GM21515 (cell line): ENCODE results near the gene ZBED2.
"Not testable (repeated sequence)": the region's sequence is repeated elsewhere in the genome, so short reads cannot be mapped to it uniquely, and the experiment has no call there.

Source experiments
- ATAC-seq: cut with Tn5 transposase; IDR thresholded peaks from one replicate; pipeline ENCODE4 v1.9.1; 2021; ENCODE audit not compliant: unreplicated experiment

ZBED2 gene

DNA sequence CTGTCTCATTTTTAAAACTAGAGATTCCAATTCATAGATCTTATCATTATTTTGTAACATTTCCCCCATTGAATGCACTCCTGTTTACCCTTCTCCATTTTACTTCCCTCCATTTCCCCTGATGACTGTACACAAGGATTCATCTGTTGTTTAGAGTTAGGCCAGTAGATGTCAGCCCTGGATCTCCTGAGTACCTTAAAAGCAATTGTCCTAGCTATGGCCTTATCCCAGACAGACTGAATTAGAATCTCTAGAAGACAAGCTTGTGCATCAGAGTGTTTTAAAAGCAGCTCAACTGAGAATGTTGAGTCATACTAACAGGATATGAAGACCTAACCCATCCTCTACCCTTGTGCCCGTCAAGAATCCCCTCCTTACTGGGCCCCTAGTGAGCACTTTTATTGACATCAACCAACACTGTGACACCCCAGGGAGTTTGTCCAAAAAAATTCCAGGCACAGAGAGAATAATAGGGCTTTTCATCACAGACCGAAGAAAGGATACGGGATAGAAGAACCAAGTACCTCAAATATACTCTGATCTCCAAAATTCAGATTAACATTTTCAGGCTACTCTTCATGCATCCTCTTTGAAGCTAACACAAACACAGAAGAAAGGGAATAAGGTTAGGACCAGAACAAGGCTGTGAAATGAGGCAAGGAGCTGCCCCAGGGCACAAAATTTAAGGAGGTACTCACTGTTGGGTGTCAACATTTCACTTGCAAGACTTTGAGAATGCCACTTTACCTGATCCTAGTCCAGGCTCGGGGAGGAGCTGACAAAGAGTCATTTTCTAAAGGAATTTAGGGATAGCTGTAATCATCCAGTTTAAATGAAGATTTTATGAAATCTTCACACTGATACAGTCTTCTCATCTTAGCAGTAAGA lies 17.1 kb downstream of the ZBED2 start:
- ATAC-seq, result peak; percentile 92

- ATAC-seq, result no peak
Measured at GRCh38 chr3:111577113-111577512, 18.0 kb downstream of the ZBED2 start.

GRCh38 chr3:111571907-111572460 lies 23.2 kb downstream of the ZBED2 start:
- no peak for ATAC-seq

DNA sequence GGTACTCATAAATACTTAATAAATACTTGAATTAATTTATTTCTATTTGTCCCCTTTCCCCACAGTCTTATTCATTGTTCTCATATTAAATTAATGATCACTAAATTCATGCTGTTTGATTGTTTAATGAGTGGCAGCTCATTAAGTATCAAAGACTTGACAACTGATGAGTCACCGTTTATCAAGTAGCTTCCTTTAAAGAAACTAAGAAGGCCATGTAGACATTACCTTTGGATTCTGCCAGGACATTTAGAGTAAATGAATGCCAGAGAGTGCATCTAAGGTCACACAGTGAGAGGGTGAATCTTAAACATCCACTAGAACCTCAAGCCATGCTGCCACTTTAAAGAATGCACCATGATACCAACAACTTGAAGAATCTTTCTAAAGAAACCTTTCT lies 23.9 kb downstream of the ZBED2 start:
- ATAC-seq, result no peak

GRCh38 chr3:111570404-111571030 lies 24.6 kb downstream of the ZBED2 start:
- ATAC-seq, result no peak

GRCh38 chr3:111568911-111569310 lies 26.2 kb downstream of the ZBED2 start:
- ATAC-seq, result no peak

GRCh38 chr3:111568355-111568754 lies 26.8 kb downstream of the ZBED2 start:
- ATAC-seq, result no peak

DNA sequence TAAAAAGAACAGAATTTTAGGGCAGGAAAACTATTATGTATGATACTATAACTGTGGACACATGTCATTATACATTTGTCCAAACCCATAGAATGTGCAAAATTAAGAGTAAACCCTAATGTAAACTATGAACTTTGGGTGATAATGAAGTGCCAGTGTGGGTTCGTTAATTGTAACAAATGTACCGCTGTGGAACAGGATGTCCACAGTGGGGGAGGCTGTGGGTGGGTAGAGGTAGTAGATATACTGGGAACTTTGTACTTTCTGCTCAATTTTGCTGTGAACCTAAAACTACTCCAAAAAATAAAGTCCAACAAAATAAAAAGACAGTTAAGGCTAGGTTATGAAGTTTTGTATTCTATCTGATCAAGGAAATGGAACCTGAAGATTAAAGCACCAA lies 28.3 kb downstream of the ZBED2 start:
- no peak for ATAC-seq

- not testable (repeated sequence) for ATAC-seq
Measured at GRCh38 chr3:111561902-111562301, 33.2 kb downstream of the ZBED2 start.

- ATAC-seq, result no peak
Measured at GRCh38 chr3:111548756-111549155, 46.4 kb downstream of the ZBED2 start.

DNA sequence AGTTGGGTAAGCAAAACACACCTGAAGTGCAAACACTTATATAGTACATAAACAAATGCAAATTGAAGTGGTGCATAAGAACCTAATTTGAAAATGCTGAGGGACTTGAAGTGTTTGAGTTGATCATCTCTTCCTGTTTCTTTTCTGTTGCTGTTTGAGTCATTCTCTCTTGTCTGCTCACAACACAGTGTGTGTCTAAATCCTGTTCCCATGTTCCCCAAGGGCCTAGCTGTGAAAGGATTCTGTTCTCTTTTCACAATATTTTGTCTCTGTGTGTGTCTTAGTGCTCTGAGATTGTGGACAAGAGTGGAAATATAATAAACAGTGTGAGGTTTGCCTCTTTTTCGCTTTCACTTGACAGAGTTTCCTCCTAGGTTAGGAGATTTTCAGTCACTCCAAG lies 47.1 kb downstream of the ZBED2 start:
- ATAC-seq, result peak; percentile 68

DNA sequence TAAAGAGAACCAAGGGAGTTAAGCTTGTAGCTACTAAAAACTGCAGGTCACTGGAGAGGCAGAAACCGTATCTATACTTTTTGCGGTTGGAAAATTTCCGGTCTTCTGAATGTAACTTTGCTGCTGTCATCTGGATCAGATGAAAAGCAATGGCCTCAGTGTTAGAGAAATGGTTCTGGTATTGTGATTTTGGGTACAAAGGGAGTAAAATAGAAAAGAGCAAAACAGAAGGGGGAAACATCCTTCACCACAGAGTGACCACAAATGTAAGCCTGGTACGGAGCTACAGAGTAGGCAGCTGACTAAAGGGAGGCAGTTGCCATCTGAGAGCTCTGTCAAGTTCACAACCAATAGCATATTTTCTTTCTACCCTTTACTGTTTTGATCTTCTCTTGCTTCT lies 47.5 kb downstream of the ZBED2 start:
- ATAC-seq, result peak; percentile 81

DNA sequence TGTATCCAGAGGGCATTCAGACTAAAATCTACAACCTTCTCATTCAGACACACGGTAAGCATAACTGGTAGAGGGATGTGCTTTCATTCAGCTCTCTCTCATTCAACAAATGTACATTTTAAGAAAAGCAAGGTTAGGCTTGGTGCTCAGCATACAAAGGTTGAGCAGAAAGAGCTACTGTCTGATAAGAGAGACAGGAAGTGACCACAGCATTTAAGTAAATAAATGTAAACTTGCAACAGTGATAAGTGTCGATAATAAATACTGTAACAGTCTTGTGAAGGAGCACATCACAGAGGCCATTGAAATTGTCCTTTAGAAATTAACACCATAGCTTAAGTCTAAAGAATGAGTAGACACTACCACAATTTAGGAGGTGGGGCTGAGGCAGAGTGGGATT lies 49.8 kb downstream of the ZBED2 start:
- no peak for ATAC-seq
